Loucy (cell line): ENCODE data around the gene PLXDC1.

Experiments used
- H2AFZ ChIP-seq: fragments of 200-600 bp; sonication (generic); 2 replicates; pipeline ENCODE4 v1.6.0; 2016; ENCODE audit warnings: antibody characterized with exemption, mild to moderate bottlenecking, low read length, moderate library complexity
- H3F3A ChIP-seq: fragments of 200-600 bp; 2 replicates; pipeline ENCODE4 v1.6.0; 2016; ENCODE audit warnings: antibody characterized with exemption, low read depth, mild to moderate bottlenecking
- H3K27me3 ChIP-seq: fragments of 200-600 bp; sonication (generic); 2 replicates; pipeline ENCODE4 v1.6.1; 2014; ENCODE audit warnings: low read length, mild to moderate bottlenecking; ENCODE audit not compliant: insufficient read depth, poor library complexity, severe bottlenecking
- H3K36me3 ChIP-seq: fragments of 200-600 bp; sonication (generic); 2 replicates; pipeline ENCODE4 v1.6.1; 2016; ENCODE audit warnings: low read length; ENCODE audit not compliant: insufficient read depth
- H3K4me1 ChIP-seq: fragments of 200-600 bp; sonication (generic); 2 replicates; pipeline ENCODE4 v1.5.1; 2014; ENCODE audit warnings: low read length, mild to moderate bottlenecking; ENCODE audit not compliant: insufficient read depth, poor library complexity, severe bottlenecking
- H3K4me2 ChIP-seq: fragments of 200-600 bp; sonication (generic); 2 replicates; pipeline ENCODE4 v1.6.0; 2014; ENCODE audit warnings: antibody characterized with exemption, low read length, low read depth, mild to moderate bottlenecking; ENCODE audit not compliant: poor library complexity, severe bottlenecking
- H3K4me3 ChIP-seq: fragments of 200-600 bp; sonication (generic); 2 replicates; pipeline ENCODE4 v1.5.1; 2014; ENCODE audit warnings: low read length, mild to moderate bottlenecking, mixed read lengths; ENCODE audit not compliant: poor library complexity, severe bottlenecking
- H3K79me2 ChIP-seq: fragments of 200-600 bp; sonication (generic); 2 replicates; pipeline ENCODE4 v1.6.1; 2014; ENCODE audit warnings: low read length; ENCODE audit not compliant: insufficient read depth
- H3K9ac ChIP-seq: fragments of 200-600 bp; sonication (generic); 2 replicates; pipeline ENCODE4 v1.6.0; 2014; ENCODE audit warnings: mild to moderate bottlenecking, low read depth, low read length, moderate library complexity; ENCODE audit not compliant: poor library complexity, severe bottlenecking
- H3K9me2 ChIP-seq: fragments of 200-600 bp; sonication (generic); replicated peaks from 2 replicates; pipeline ENCODE4 v1.6.1; 2016; ENCODE audit warnings: low read depth, low read length, mixed read lengths
- H3K9me3 ChIP-seq: fragments of 200-600 bp; sonication (generic); 2 replicates; pipeline ENCODE4 v1.6.1; 2014; ENCODE audit warnings: mild to moderate bottlenecking, antibody characterized with exemption, low read length, low read depth; ENCODE audit not compliant: insufficient read depth
- H4K20me1 ChIP-seq: fragments of 200-600 bp; sonication (generic); 2 replicates; pipeline ENCODE4 v1.6.0; 2014; ENCODE audit warnings: antibody characterized with exemption, low read length, mild to moderate bottlenecking; ENCODE audit not compliant: insufficient read depth, poor library complexity, severe bottlenecking
- EZH2phosphoT487 ChIP-seq: fragments of 200-600 bp; IDR thresholded peaks from 2 replicates; pipeline ENCODE4 v1.6.1; 2018; ENCODE audit warnings: antibody characterized with exemption, mild to moderate bottlenecking, moderate library complexity, borderline replicate concordance
- TF ChIP-seq, protein P1 (sequence below): fragments of 200-600 bp; sonication (generic); conservative IDR thresholded peaks from 2 replicates; pipeline ENCODE4 v1.5.1; 2014; ENCODE audit warnings: mild to moderate bottlenecking, antibody characterized with exemption, low read length

The PLXDC1 gene

GRCh38 chr17:39126436-39126835, 25.0 kb downstream of the PLXDC1 start:
- no peaks in the 10 kb centered on the region for H3K36me3 ChIP-seq
- TF ChIP-seq, protein P1, sequence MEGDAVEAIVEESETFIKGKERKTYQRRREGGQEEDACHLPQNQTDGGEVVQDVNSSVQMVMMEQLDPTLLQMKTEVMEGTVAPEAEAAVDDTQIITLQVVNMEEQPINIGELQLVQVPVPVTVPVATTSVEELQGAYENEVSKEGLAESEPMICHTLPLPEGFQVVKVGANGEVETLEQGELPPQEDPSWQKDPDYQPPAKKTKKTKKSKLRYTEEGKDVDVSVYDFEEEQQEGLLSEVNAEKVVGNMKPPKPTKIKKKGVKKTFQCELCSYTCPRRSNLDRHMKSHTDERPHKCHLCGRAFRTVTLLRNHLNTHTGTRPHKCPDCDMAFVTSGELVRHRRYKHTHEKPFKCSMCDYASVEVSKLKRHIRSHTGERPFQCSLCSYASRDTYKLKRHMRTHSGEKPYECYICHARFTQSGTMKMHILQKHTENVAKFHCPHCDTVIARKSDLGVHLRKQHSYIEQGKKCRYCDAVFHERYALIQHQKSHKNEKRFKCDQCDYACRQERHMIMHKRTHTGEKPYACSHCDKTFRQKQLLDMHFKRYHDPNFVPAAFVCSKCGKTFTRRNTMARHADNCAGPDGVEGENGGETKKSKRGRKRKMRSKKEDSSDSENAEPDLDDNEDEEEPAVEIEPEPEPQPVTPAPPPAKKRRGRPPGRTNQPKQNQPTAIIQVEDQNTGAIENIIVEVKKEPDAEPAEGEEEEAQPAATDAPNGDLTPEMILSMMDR = no peak
- TF ChIP-seq EZH2phosphoT487 = no peak

GRCh38 chr17:39125143-39125875, 26.1 kb downstream of the PLXDC1 start:
- Histone ChIP-seq H3K9me3 (no peaks in the 10 kb centered on the region), H3K4me1 (no peaks in the 10 kb centered on the region), H4K20me1 (no peaks in the 10 kb centered on the region), H3F3A (no peaks in the 10 kb centered on the region), H3K79me2 (no peaks in the 10 kb centered on the region), H3K36me3 (no peaks in the 10 kb centered on the region), H3K4me3 (no peak overlapping the region), H2AFZ (no peak overlapping the region), H3K4me2 (no peak overlapping the region), H3K9me2 (no peaks in the 10 kb centered on the region), H3K27me3 (no peaks in the 10 kb centered on the region), H3K9ac (no peak overlapping the region)
- TF ChIP-seq EZH2phosphoT487 = no peak
- TF ChIP-seq, protein P1 = no peak

More at GRCh38 chr17:39126436-39126835, 25.0 kb downstream of the PLXDC1 start:
- no peaks in the 10 kb centered on the region for H4K20me1 ChIP-seq
- no peak overlapping the region for H2AFZ ChIP-seq
- no peaks in the 10 kb centered on the region for H3K27me3 ChIP-seq
- H3K4me1 ChIP-seq = no peaks in the 10 kb centered on the region
- H3K4me2 ChIP-seq = no peak overlapping the region
- H3F3A ChIP-seq = no peaks in the 10 kb centered on the region
- no peak overlapping the region for H3K9ac ChIP-seq
- no peaks in the 10 kb centered on the region for H3K9me3 ChIP-seq
- H3K9me2 ChIP-seq = no peaks in the 10 kb centered on the region
- no peaks in the 10 kb centered on the region for H3K79me2 ChIP-seq
- no peak overlapping the region for H3K4me3 ChIP-seq

GRCh38 chr17:39123627-39124026, 27.8 kb downstream of the PLXDC1 start:
- Histone ChIP-seq H3F3A (no peaks in the 10 kb centered on the region), H3K4me3 (no peak overlapping the region), H3K27me3 (no peaks in the 10 kb centered on the region), H2AFZ (no peak overlapping the region), H3K9me3 (no peaks in the 10 kb centered on the region), H3K9ac (no peak overlapping the region), H3K36me3 (no peaks in the 10 kb centered on the region), H4K20me1 (no peaks in the 10 kb centered on the region), H3K9me2 (no peaks in the 10 kb centered on the region), H3K79me2 (no peaks in the 10 kb centered on the region), H3K4me1 (no peaks in the 10 kb centered on the region), H3K4me2 (no peak overlapping the region)
- no peak for TF ChIP-seq EZH2phosphoT487
- TF ChIP-seq, protein P1 = no peak
